Neural progenitor cell (in vitro differentiated cells): ENCODE measurements around the gene CLDN17.

ENCODE experiments used
- CTCF ChIP-seq: fragments of 200-600 bp; sonication (generic); IDR thresholded peaks from 2 replicates; pipeline ENCODE4 v1.5.1; 2017; ENCODE audit warnings: antibody characterized with exemption, mild to moderate bottlenecking
- EZH2 ChIP-seq: fragments of 200-600 bp; sonication (generic); IDR thresholded peaks from 2 replicates; pipeline ENCODE4 v1.6.1; 2017; ENCODE audit warnings: antibody characterized with exemption, mild to moderate bottlenecking, moderate library complexity
- EZH2phosphoT487 ChIP-seq: fragments of 200-600 bp; sonication (generic); IDR thresholded peaks from 2 replicates; pipeline ENCODE4 v1.6.1; 2017; ENCODE audit warnings: antibody characterized with exemption

DNA sequence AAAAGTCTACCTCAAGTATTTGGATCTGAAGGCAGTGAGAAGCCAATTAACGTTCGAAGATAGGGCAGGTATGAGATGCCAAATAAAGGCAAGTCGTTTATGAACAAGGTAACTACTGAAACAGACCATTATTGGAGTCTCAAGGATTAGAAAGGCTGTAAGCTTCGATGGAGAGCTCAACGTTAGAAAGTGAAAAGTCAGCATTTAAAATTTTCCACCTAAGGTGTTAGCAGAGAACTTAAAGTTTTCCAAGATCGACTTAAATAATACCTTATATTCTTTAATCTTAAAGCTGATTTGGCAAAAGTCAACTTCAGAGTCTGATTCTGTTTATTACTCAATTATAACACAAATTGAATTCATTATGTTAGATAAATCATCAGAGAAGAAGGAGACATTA, 28.1 kb downstream of the CLDN17 start:
- TF ChIP-seq CTCF = no peak
- no peak for TF ChIP-seq EZH2
- TF ChIP-seq EZH2phosphoT487 = no peak
